Fibroblast of lung (primary cell): ENCODE data around the gene WNT11. TPM values are rescaled to one million over a fixed set of nuclear protein-coding genes. Genes with fewer than 3 reads are reported as not detected.
A peak's percentile ranks its signal among the peaks of the same experiment; 100 is the strongest.

ENCODE experiments used
- DNase-seq, 2 donors: peaks; one replicate each; pipeline versions ENCODE4 v3.0.0 to v3.0.0-alpha.2; 2010; ENCODE audit warnings: low read depth in 2 of 2
- H2AFZ ChIP-seq: 2 replicates; pipeline ENCODE4 v1.5.1; 2012; ENCODE audit warnings: low read length, control low read depth, inconsistent platforms
- H3K27ac ChIP-seq: 2 replicates; pipeline ENCODE4 v1.5.1; 2011; ENCODE audit warnings: low read length, control low read depth; ENCODE audit not compliant: insufficient read depth
- H3K27me3 ChIP-seq: 2 replicates; pipeline ENCODE4 v1.5.1; 2011; ENCODE audit warnings: mild to moderate bottlenecking, low read length; ENCODE audit not compliant: control insufficient read depth, insufficient read depth
- H3K36me3 ChIP-seq: 2 replicates; pipeline ENCODE4 v1.5.1; 2011; ENCODE audit warnings: low read length; ENCODE audit not compliant: control insufficient read depth, insufficient read depth
- H3K4me1 ChIP-seq: 2 replicates; pipeline ENCODE4 v1.5.1; 2011; ENCODE audit warnings: low read length; ENCODE audit not compliant: control insufficient read depth, insufficient read depth; ENCODE audit errors: extremely low read depth
- H3K4me2 ChIP-seq: 2 replicates; pipeline ENCODE4 v1.5.1; 2011; ENCODE audit warnings: low read length, control low read depth; ENCODE audit not compliant: insufficient read depth; ENCODE audit errors: extremely low read depth
- H3K4me3 ChIP-seq, 4 experiments: fragments of 200-600 bp in 1 of 4; sonication (generic) in 1 of 4; replicated peaks in 1 of 4; 2 replicates each; pipeline ENCODE4 v1.5.1; 2011 to 2016; ENCODE audit warnings: low read length in 4 of 4, low read depth in 3 of 4, mild to moderate bottlenecking in 3 of 4, control low read depth in 2 of 4, inconsistent platforms in 1 of 4, mixed read lengths in 1 of 4; ENCODE audit not compliant: insufficient read depth in 1 of 4; ENCODE audit errors: control extremely low read depth in 1 of 4
- H3K79me2 ChIP-seq: 2 replicates; pipeline ENCODE4 v1.5.1; 2012; ENCODE audit warnings: mild to moderate bottlenecking, low read length, inconsistent platforms; ENCODE audit not compliant: control insufficient read depth, insufficient read depth
- H3K9ac ChIP-seq: 2 replicates; pipeline ENCODE4 v1.5.1; 2011; ENCODE audit warnings: mild to moderate bottlenecking, low read length, control low read depth; ENCODE audit not compliant: insufficient read depth
- H3K9me3 ChIP-seq: 2 replicates; pipeline ENCODE4 v1.5.1; 2012; ENCODE audit warnings: low read depth, low read length; ENCODE audit not compliant: control insufficient read depth, insufficient read depth
- H4K20me1 ChIP-seq: 2 replicates; pipeline ENCODE4 v1.5.1; 2011; ENCODE audit warnings: low read length; ENCODE audit not compliant: control insufficient read depth, insufficient read depth; ENCODE audit errors: extremely low read depth
- EZH2 ChIP-seq: IDR thresholded peaks from 2 replicates; pipeline ENCODE4 v1.5.1; 2012; ENCODE audit warnings: low read length, control low read depth, mild to moderate bottlenecking; ENCODE audit errors: missing control alignments
- polyA plus RNA-seq, 2 donors: library from polyadenylated mRNA; depleted of rRNA in 1 of 2; stranded (reverse) in 1 of 2; unstranded in 1 of 2; fragments of >200 nt; gene quantifications; 2 replicates each; pipeline ENCODE4 v1.2.1, GENCODE V29; 2011 to 2012; ENCODE audit warnings: missing spikeins in 1 of 2
- total RNA-seq: library from RNA; depleted of rRNA; stranded (reverse); fragments of >200 nt; gene quantifications from 2 replicates; pipeline ENCODE4 v1.2.1, GENCODE V29; 2014
- TF ChIP-seq, protein P1 (sequence below), 2 donors: IDR thresholded peaks in 1 of 2; conservative IDR thresholded peaks in 1 of 2; 1 replicate in 1 of 2; 2 replicates in 1 of 2; pipeline ENCODE4 v1.5.1; 2011 to 2012; ENCODE audit warnings: low read length in 2 of 2, control low read depth in 1 of 2, inconsistent platforms in 1 of 2, low read depth in 1 of 2, mild to moderate bottlenecking in 1 of 2

The WNT11 gene
- total and polyA plus RNA-seq, 2 donors (not counting 1 experiment from before 2014, with no cell fraction given): 0.07 to 0.33 TPM

DNA sequence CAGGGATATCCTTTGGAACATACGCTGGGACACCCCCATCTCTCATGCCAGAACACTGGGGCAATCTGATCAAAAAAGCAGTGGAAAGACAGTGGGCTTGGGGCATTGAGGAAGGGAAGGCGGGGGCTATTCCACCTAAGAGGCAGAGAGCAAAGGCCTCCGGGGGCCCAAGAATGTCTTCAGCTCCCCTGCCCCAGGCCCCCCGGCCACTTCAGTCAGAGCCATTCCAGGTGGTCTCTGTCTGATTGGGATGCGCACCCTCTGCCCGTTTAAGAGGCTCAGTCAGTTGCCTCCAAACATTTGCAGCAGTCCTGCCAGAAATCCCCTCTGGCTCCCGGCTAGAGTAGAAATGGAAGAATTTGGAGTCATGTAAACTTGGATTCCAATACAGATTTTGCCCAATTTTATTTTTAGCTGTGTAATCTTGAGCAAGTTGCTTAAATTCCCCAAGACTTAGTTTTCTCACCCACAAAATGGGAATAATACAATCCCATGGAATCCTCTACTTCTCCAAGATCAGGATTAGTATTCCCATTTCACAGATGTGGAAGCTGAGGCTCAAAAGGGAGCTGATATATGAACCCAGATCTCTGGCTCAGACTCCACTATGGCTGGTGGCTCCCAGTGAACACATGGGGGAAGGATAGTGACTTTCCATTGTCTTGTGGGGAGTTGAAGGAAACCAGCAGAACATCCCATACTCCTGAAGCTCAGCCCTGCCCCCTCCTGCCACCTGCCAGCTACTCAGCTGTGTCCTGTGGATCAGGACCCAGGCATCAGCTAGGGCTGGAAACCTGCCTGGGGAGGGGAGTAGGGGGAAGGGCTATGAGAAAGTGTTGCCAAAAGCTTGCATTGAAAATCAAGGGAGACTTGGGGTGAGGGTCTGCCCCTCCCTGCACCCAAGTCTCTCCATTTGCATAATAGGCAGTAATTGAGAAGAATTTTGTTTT, 6.1 kb upstream of the WNT11 start:
- H2AFZ ChIP-seq: no peak overlapping the region
- H3K9me3 ChIP-seq: no peaks in the 10 kb centered on the region
- H3K27me3 ChIP-seq: peaks cover 38% of the 10 kb centered on the region
- no peak overlapping the region for H3K27ac ChIP-seq
- H3K4me3 ChIP-seq: no peak overlapping the region
- no peak overlapping the region for H3K9ac ChIP-seq
- no peak overlapping the region for H3K4me2 ChIP-seq
- no peaks in the 10 kb centered on the region for H3K36me3 ChIP-seq
- H4K20me1 ChIP-seq: no peaks in the 10 kb centered on the region
- TF ChIP-seq EZH2: no peak
- TF ChIP-seq, protein P1, sequence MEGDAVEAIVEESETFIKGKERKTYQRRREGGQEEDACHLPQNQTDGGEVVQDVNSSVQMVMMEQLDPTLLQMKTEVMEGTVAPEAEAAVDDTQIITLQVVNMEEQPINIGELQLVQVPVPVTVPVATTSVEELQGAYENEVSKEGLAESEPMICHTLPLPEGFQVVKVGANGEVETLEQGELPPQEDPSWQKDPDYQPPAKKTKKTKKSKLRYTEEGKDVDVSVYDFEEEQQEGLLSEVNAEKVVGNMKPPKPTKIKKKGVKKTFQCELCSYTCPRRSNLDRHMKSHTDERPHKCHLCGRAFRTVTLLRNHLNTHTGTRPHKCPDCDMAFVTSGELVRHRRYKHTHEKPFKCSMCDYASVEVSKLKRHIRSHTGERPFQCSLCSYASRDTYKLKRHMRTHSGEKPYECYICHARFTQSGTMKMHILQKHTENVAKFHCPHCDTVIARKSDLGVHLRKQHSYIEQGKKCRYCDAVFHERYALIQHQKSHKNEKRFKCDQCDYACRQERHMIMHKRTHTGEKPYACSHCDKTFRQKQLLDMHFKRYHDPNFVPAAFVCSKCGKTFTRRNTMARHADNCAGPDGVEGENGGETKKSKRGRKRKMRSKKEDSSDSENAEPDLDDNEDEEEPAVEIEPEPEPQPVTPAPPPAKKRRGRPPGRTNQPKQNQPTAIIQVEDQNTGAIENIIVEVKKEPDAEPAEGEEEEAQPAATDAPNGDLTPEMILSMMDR (conservative IDR thresholded peaks at IDR 0.05 in 1 of 2, IDR thresholded peaks at IDR 0.05 in 1 of 2; ENCODE audit: low read depth in 1 of 2, low read length in 2 of 2): no peak
- no peak for DNase-seq
- peaks cover 7% of the 10 kb centered on the region for H3K4me1 ChIP-seq
- H3K79me2 ChIP-seq: no peaks in the 10 kb centered on the region

DNA sequence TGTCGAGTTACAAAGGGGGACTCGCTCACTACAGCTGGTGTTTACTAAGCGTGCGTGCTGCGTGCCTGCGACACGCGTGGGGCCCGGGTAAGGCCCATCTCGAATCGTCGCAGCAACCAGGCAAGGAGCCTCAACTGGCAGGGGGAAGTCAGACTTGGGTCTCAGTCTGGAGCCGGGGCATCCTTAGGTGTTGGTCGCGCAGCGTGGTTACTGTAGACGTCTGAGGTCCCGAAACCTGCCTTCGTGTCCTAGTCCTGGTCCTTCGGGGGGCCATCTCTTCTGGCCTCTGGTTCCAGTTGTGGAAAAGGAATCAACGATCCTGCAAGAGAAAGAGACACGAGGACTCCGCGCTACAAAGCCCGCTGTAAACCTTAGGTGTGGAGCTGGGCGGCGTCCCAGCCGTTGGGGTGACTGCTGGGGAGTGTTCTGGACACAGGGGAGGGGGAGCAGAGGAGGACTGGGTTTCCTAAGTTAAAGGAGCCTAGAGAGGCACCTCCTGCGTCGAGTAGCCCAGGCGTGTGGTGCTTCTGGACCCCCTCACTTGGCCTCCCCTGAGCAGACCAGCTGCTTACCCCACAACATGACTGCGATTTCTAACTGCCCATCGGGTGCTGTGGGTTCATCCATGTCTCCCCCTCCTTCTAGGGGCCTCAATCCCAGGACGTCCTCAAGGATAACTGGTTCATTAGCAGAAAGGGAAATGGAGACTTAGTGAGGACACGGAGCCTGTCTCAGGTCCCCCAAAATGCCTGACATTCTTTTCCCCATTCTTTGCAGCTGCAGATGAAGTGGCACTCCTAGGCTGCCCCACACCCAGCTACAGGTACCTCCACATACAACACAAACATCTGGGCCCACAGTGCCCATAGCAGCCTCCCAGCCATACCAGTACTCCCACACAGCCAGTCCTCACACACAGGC, 4.9 kb upstream of the WNT11 start:
- Histone ChIP-seq H3K4me2 (peak overlapping the region; percentile 13), H3K36me3 (no peaks in the 10 kb centered on the region), H3K4me1 (peaks cover 8% of the 10 kb centered on the region), H3K4me3 (peak overlapping the region in 2 of 4 experiments; percentile 32 to 41), H4K20me1 (no peaks in the 10 kb centered on the region), H3K9ac (no peak overlapping the region), H3K27me3 (peaks cover 46% of the 10 kb centered on the region), H3K79me2 (no peaks in the 10 kb centered on the region), H3K9me3 (no peaks in the 10 kb centered on the region), H3K27ac (no peak overlapping the region), H2AFZ (no peak overlapping the region)
- no peak for DNase-seq
- TF ChIP-seq EZH2: no peak
- TF ChIP-seq, protein P1 (conservative IDR thresholded peaks at IDR 0.05 in 1 of 2, IDR thresholded peaks at IDR 0.05 in 1 of 2; ENCODE audit: low read depth in 1 of 2, low read length in 2 of 2): no peak
